ENCODE results near the gene CA9.
"Not testable (repeated sequence)": the region's sequence is repeated elsewhere in the genome, so short reads cannot be mapped to it uniquely, and the experiment has no call there.

DNA sequence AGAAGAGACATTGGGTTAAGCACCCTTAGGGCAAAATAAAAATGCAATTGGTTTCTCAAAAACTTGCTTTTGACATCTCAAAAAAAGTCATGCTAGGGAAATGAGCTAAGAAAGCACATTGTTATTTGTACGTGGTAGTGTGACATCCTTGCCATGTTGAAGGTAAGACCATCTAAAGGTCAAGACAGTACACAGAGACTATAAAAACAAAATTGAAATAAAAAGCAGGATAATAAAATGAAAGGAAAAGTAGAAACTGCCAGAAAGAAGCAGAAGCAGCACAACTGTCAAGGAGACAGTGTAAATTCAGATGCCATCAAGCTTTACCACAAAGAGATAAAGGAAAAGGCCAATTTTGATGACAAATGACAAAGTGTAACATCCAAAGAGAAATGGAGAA lies 34.5 kb upstream of the CA9 start:
- TF ChIP-seq, protein P1, sequence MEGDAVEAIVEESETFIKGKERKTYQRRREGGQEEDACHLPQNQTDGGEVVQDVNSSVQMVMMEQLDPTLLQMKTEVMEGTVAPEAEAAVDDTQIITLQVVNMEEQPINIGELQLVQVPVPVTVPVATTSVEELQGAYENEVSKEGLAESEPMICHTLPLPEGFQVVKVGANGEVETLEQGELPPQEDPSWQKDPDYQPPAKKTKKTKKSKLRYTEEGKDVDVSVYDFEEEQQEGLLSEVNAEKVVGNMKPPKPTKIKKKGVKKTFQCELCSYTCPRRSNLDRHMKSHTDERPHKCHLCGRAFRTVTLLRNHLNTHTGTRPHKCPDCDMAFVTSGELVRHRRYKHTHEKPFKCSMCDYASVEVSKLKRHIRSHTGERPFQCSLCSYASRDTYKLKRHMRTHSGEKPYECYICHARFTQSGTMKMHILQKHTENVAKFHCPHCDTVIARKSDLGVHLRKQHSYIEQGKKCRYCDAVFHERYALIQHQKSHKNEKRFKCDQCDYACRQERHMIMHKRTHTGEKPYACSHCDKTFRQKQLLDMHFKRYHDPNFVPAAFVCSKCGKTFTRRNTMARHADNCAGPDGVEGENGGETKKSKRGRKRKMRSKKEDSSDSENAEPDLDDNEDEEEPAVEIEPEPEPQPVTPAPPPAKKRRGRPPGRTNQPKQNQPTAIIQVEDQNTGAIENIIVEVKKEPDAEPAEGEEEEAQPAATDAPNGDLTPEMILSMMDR (IDR thresholded peaks at IDR 0.05; ENCODE audit: insufficient read depth, low read depth, low read length), result not testable (repeated sequence)
- not testable (repeated sequence) for TF ChIP-seq EZH2 (IDR thresholded peaks at IDR 0.05; ENCODE audit: insufficient read depth, low read length)

All from astrocyte (in vitro differentiated cells and primary cell).